Ishikawa (cell line): ENCODE results near the gene CHMP4B.

Experiments used
- CEBPB ChIP-seq: IDR thresholded peaks from 2 replicates; pipeline ENCODE4 v1.6.1; 2012
- CREB1 ChIP-seq: IDR thresholded peaks from 2 replicates; pipeline ENCODE4 v1.6.1; 2012; ENCODE audit warnings: low read depth
- EGR1 ChIP-seq: IDR thresholded peaks from 2 replicates; pipeline ENCODE4 v1.6.1; 2012
- EP300 ChIP-seq: IDR thresholded peaks from 2 replicates; pipeline ENCODE4 v1.6.1; 2012; ENCODE audit warnings: borderline replicate concordance
- FOXM1 ChIP-seq: IDR thresholded peaks from 2 replicates; pipeline ENCODE4 v1.6.1; 2012; ENCODE audit warnings: low read depth, borderline replicate concordance
- MAX ChIP-seq: IDR thresholded peaks from 2 replicates; pipeline ENCODE4 v1.6.1; 2012
- NFIC ChIP-seq: IDR thresholded peaks from 2 replicates; pipeline ENCODE4 v1.6.1; 2012
- RAD21 ChIP-seq: IDR thresholded peaks from 2 replicates; pipeline ENCODE4 v1.6.1; 2012; ENCODE audit warnings: low read depth
- REST ChIP-seq: IDR thresholded peaks from 2 replicates; pipeline ENCODE4 v1.6.1; 2012; ENCODE audit warnings: low read depth, mild to moderate bottlenecking
- TAF1 ChIP-seq: IDR thresholded peaks from 2 replicates; pipeline ENCODE4 v1.6.1; 2012; ENCODE audit warnings: low read depth, mild to moderate bottlenecking
- TCF12 ChIP-seq: IDR thresholded peaks from 2 replicates; pipeline ENCODE4 v1.6.1; 2012; ENCODE audit warnings: low read depth
- TEAD4 ChIP-seq: IDR thresholded peaks from 2 replicates; pipeline ENCODE4 v1.6.1; 2012
- USF1 ChIP-seq: IDR thresholded peaks from 2 replicates; pipeline ENCODE4 v1.6.1; 2012
- YY1 ChIP-seq: IDR thresholded peaks from 2 replicates; pipeline ENCODE4 v1.6.1; 2012; ENCODE audit warnings: low read depth
- ZBTB7A ChIP-seq: IDR thresholded peaks from 2 replicates; pipeline ENCODE4 v1.6.1; 2012; ENCODE audit warnings: low read depth

Gene CHMP4B

GRCh38 chr20:33859157-33859695, 48.1 kb downstream of the CHMP4B start:
- TF ChIP-seq RAD21 (no peak), TEAD4 (no peak), FOXM1 (no peak), YY1 (no peak), ZBTB7A (no peak), USF1 (no peak), CEBPB (no peak), CREB1 (no peak), EGR1 (no peak), MAX (no peak)

GRCh38 chr20:33859751-33860150, 48.6 kb downstream of the CHMP4B start:
- no peak for TF ChIP-seq CREB1
- TF ChIP-seq RAD21: no peak
- no peak for TF ChIP-seq MAX
- TF ChIP-seq NFIC: no peak
- TF ChIP-seq USF1: no peak
- TF ChIP-seq CEBPB: no peak
- no peak for TF ChIP-seq EGR1
- no peak for TF ChIP-seq TCF12

GRCh38 chr20:33861458-33861857, 50.3 kb downstream of the CHMP4B start:
- TF ChIP-seq TAF1: no peak
- no peak for TF ChIP-seq CEBPB
- TF ChIP-seq EP300: no peak
- no peak for TF ChIP-seq RAD21
- no peak for TF ChIP-seq YY1
- no peak for TF ChIP-seq MAX
- TF ChIP-seq TCF12: no peak
- TF ChIP-seq ZBTB7A: no peak
- no peak for TF ChIP-seq EGR1
- TF ChIP-seq REST: no peak
- TF ChIP-seq FOXM1: no peak
- no peak for TF ChIP-seq USF1
- no peak for TF ChIP-seq TEAD4
- TF ChIP-seq NFIC: no peak
- no peak for TF ChIP-seq CREB1

- no peak for TF ChIP-seq TAF1
- TF ChIP-seq NFIC: no peak
- no peak for TF ChIP-seq USF1
- TF ChIP-seq RAD21: peak; percentile 86
- TF ChIP-seq CEBPB: no peak
- peak; percentile 76; the same call in 1 of the 2 replicates for TF ChIP-seq ZBTB7A
- no peak for TF ChIP-seq TCF12
- no peak for TF ChIP-seq CREB1
- TF ChIP-seq FOXM1: no peak
Observed at GRCh38 chr20:33862709-33863403, 51.7 kb downstream of the CHMP4B start.

- TF ChIP-seq FOXM1 (no peak), NFIC (0 out of 2 replicates have a peak, but pooled peaks have one; percentile 30)
Observed at GRCh38 chr20:33863440-33864323, 52.5 kb downstream of the CHMP4B start.
